ENCODE measurements around the gene RHBDL3.
"Not testable (repeated sequence)": the region's sequence is repeated elsewhere in the genome, so short reads cannot be mapped to it uniquely, and the experiment has no call there.

Gene RHBDL3

GRCh38 chr17:32331243-32332040, 65.8 kb downstream of the RHBDL3 start:
- DNase-seq: no peak

DNA sequence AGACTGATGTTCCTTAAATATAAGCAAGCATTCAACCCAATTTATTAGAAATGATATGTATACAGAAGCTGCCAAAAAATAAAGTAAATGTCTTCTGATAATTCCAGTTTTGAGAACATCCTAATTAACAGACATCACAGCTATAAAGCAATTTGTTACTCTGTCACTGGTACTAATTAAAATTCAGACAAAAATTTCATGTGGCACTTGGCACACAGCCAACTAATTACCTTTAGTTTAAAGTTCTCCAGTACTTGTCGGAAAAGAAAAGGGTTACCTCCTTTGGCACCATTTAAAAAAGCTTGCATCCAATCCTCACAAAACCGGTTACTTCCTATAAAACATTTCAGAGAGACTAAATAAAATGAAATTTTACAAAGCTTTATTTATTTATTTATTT, 67.6 kb downstream of the RHBDL3 start:
- no peak for DNase-seq

- no peak for DNase-seq
Measured at GRCh38 chr17:32335046-32335445, 69.4 kb downstream of the RHBDL3 start.

DNA sequence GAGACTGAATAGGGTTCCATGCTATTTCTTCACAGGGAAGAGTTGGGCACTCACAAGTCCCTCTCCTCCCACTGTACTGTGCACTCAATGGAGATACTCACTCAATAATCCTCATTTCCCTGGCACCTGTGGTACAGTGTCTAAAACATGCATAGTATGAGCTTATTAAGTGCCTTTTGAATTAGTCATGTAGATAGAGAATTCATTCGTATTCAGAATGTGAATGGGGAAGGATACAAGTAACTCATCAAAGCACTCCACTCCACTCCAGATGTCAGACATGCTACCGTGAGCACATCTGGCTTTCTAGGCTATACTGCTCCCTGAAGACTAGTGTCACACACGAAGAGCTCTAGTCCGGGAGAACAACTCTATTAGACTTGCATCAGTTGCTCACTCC, 70.1 kb downstream of the RHBDL3 start:
- DNase-seq: no peak

DNA sequence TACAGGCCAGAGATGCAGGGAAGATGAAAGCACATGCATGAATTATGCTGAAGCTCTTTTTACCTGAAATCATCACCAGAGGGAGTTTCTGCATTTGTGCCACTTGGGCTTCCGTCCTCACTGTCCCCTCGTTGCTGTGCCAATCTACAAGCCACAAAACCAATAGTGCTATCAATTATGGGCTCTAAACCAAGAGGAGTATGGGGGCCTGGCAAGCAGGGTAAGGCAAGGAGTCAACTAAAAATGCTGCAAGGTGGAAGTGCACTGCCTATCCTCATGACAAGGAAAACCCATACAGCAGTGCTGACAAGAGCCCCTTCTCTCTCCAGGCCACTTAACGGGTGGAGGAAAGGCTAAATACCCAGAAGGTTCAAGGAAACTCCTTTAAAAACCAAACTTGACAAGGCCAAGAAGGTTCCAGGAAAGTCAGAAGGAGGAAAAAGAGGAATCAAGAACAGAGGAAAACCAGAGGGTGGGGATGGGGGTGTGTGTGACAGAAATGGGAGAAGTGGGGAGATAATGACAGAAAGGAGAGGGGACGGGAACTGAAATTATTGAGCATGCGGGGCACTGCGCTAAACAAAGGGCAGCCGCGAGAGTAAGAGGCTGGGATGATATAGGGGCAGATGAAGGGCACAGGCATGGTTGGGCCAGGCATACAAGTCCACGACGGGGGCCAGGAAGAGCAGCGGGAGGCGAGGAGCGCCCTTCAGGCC, 75.7 kb downstream of the RHBDL3 start:
- peak; percentile 38 for DNase-seq

- peak; percentile 75 for DNase-seq
Measured at GRCh38 chr17:32341857-32342602, 76.4 kb downstream of the RHBDL3 start, which contains the start of gene C17orf75. C17orf75 (minus strand) TSS chr17:32342173; CDS start chr17:32342139, 34 bp downstream.

DNA sequence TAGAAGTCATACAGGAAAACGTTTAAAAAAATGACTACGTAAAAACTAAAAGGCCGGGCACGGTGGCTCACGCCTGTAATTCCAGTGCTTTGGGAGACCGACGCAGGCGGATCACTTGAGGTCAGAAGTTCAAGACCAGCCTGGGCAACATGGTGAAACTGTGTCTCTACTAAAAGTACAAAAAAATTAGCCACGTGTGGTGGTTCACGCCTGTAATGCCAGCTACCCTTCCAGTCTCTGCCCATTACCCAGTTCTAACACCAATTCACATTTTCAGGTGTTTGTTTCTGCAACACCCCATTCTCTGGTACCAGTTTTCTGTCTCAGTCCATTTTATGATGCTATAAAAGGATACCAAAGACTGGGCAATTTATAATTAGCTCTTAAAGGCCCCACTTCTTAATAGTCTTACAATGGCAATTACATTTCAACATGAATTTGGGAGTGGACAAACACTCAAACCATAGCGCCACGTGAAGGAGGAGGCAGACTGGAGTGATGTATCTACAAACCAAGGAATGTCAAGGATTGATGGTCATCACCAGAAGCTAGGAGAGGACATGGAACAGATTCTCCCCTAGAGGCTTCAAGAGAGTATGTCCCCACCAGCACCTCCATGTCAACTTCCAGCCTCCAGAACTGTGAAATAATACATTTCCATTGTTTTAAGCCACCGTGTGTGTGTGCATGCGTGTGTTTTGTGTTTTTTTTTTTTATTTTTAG, 77.1 kb downstream of the RHBDL3 start:
- DNase-seq: no peak

- no peak for DNase-seq
Measured at GRCh38 chr17:32345951-32346600, 80.4 kb downstream of the RHBDL3 start.

- DNase-seq: no peak
Measured at GRCh38 chr17:32348483-32348800, 82.8 kb downstream of the RHBDL3 start.

DNA sequence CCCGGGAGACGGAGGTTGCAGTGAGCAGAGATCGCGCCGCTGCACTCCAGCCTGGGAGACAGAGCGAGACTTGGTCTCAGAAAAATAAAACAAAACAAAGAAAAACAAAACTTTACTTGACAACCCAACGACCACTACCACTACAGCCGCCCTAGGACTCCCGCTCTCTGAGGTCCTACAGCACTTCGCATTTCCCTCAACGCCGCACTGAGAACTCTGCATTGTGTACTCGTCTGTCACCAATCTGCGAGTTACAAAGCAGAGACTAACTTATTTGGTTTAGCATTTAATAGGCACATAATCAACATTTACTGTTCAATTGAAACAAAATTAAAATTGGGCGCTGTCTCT, 83.8 kb downstream of the RHBDL3 start:
- DNase-seq: peak; percentile 7

GRCh38 chr17:32349854-32350665, 84.4 kb downstream of the RHBDL3 start, which contains the start of gene ZNF207:
ZNF207 (plus strand) TSS chr17:32350157; CDS start chr17:32350286, 129 bp downstream.
- peak; percentile 93 for DNase-seq

DNA sequence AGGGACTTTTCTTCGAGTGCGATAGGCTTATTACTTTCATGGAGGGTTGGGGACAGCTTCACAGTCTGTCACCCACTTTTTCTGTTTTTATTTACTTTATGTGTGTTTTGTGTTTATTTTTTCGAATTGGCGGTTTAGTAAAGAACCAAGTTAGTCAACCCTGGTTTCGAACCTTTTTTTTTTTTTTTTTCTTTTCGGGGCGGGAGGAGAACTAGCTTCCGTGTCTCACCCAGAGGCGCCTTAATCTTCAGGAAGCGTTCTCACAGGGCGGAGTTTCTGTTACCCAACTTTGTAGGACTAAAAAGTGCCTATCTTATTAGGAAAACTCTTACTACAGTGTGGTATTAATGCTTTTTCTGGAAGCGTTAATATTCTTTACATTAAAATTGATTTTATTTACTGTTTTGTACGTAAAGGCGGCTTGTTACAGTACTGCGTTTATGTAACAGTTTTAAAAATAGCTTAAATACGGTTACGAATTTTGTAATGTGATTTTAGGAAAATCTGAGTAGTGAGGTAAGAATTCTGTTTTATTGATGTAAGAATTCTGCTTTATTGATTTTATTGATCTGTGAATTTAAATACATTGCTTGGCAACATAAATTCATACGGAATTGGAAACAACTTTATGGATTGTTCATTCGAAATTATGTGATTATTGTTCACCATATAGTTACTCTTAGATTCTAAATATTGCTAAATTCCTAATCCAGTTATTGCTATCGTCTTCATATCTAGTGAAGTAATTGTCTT, 85.2 kb downstream of the RHBDL3 start:
- no peak for DNase-seq

GRCh38 chr17:32352734-32353133, 87.1 kb downstream of the RHBDL3 start:
- DNase-seq: not testable (repeated sequence)

- DNase-seq: no peak
Measured at GRCh38 chr17:32355649-32356377, 90.2 kb downstream of the RHBDL3 start.

GRCh38 chr17:32356378-32356743, 90.7 kb downstream of the RHBDL3 start:
- DNase-seq: no peak

DNA sequence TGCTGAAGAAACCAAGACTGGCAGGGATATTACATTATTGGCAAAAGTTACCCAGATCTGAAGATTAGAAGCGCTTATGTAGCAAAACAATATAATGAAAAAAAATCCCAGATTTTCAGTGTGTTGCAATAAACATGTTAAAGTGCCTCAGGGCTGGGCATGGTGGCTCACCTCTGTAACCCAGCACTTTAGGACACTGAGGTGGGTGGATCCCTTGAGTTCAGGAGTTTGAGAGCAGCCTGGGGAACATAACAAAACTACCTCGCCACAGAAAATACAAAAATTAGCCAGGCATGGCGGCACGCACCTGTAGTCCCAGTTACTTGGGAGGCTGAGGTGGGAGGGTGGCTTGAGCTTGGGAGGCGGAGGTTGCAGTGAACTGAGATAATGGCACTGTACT, 91.1 kb downstream of the RHBDL3 start:
- DNase-seq: no peak

DNA sequence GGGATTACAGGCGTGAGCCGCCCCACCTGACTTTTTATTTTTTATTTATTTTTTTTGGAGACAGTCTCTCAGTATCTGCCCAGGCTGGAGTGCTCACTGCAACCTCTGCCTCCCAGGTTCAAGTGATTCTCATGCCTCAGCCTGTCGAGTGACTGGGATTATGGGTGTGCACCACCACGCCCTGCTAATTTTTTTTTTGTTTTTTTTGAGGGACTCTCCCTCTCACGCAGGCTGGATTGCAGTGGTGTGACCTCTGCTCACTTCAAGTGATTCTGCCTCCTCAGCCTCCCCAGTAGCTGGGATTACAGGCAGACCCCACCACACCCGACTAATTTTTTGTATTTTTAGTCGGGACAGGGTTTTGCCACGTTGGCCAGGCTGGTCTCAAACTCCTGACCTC, 92.0 kb downstream of the RHBDL3 start:
- no peak for DNase-seq

DNA sequence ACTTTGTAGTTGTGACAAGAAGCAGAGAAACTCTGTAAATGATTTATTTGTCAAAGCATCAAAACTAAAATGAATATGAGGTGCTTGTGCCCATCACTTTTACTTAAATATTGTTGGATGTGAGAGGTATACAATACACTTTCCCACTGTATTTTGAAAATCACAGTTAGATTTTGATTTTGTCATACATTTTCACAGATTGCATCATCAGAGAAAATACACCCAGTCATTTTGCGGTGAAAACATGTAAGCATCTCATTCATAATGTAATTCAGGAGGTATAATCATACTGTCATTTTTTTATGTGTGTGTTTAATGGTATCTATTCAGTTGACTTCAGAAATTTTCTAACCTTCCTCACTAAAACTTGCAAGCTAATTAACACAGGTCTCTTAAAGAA, 95.6 kb downstream of the RHBDL3 start:
- DNase-seq: no peak

- DNase-seq: no peak
Measured at GRCh38 chr17:32370426-32370825, 104.8 kb downstream of the RHBDL3 start.

Measured in activated effector memory CD4-positive, alpha-beta T cell treated with Interleukin-2 at 50 U/mL for 16 hours (primary cell).